K562 (cell line): ENCODE results near the gene SLC22A4. TPM values are rescaled to one million over a fixed set of nuclear protein-coding genes. Genes with fewer than 3 reads are reported as not detected.

Experiments
- C11orf30 ChIP-seq: fragments of 450-650 bp; IDR thresholded peaks from 2 replicates; pipeline ENCODE4 v1.6.1; 2016; ENCODE audit warnings: low read depth, mild to moderate bottlenecking
- CCNT2 ChIP-seq: IDR thresholded peaks from 2 replicates; pipeline ENCODE4 v1.6.1; 2011; ENCODE audit warnings: borderline replicate concordance, low read depth, mild to moderate bottlenecking, moderate library complexity, mixed read lengths, low read length; ENCODE audit not compliant: insufficient read length; ENCODE audit errors: extremely low read depth
- CHD2 ChIP-seq: IDR thresholded peaks from 2 replicates; pipeline ENCODE4 v1.6.1; 2011; ENCODE audit warnings: low read depth, low read length
- CREM ChIP-seq: IDR thresholded peaks from 2 replicates; pipeline ENCODE4 v1.6.1; 2014; ENCODE audit warnings: antibody characterized with exemption, low read depth
- CTCF ChIP-seq, 3 experiments: IDR thresholded peaks in 2 of 3; conservative IDR thresholded peaks in 1 of 3; 2 replicates each; pipeline ENCODE4 v1.5.1; 2011 to 2012; ENCODE audit warnings: low read length in 3 of 3, mild to moderate bottlenecking in 3 of 3, control low read depth in 2 of 3, improper control_type of control experiment in 1 of 3, inconsistent platforms in 1 of 3, low read depth in 1 of 3, mixed read lengths in 1 of 3, moderate library complexity in 1 of 3; ENCODE audit not compliant: insufficient read depth in 2 of 3
- E2F4 ChIP-seq: sonication (generic); formaldehyde crosslinking; IDR thresholded peaks from 2 replicates; pipeline ENCODE4 v1.8.0; 2022; ENCODE audit warnings: mild to moderate bottlenecking, low read depth, missing genetic modification reagents
- EGR1 ChIP-seq: fragments of 450-650 bp; conservative IDR thresholded peaks from 2 replicates; pipeline ENCODE4 v1.6.1; 2017; ENCODE audit warnings: mild to moderate bottlenecking
- ELF4 ChIP-seq: fragments of 450-650 bp; formaldehyde crosslinking; IDR thresholded peaks from 2 replicates; pipeline ENCODE4 v1.4.0; 2022; ENCODE audit warnings: missing genetic modification characterization
- ETV1 ChIP-seq: fragments of 450-650 bp; conservative IDR thresholded peaks from 2 replicates; pipeline ENCODE4 v1.6.1; 2016; ENCODE audit warnings: missing genetic modification characterization, control low read depth, low read depth, missing compliant biosample characterization
- GATAD2B ChIP-seq: fragments of 450-650 bp; IDR thresholded peaks from 2 replicates; pipeline ENCODE4 v1.6.1; 2017; ENCODE audit warnings: mild to moderate bottlenecking, borderline replicate concordance
- GMEB1 ChIP-seq: fragments of 250-450 bp; sonication (Bioruptor Pico); IDR thresholded peaks from 2 replicates; pipeline ENCODE4 v1.4.0; 2020; ENCODE audit warnings: mild to moderate bottlenecking
- GTF2F1 ChIP-seq: IDR thresholded peaks from 2 replicates; pipeline ENCODE4 v1.6.1; 2011; ENCODE audit warnings: low read depth, low read length, improper control_type of control experiment
- JUN ChIP-seq, 2 experiments: sonication (generic) in 1 of 2; formaldehyde crosslinking in 1 of 2; IDR thresholded peaks; 2 replicates each; pipeline versions ENCODE4 v1.6.1 to v1.8.0; 2012 to 2022; ENCODE audit warnings: borderline replicate concordance in 2 of 2, mild to moderate bottlenecking in 2 of 2, improper control_type of control experiment in 1 of 2, low read depth in 1 of 2, low read length in 1 of 2, missing genetic modification reagents in 1 of 2
- KDM1A ChIP-seq, 2 experiments: fragments of 450-650 bp; IDR thresholded peaks; 2 replicates each; pipeline ENCODE4 v1.6.1; 2016; ENCODE audit warnings: mild to moderate bottlenecking in 2 of 2
- POU5F1 ChIP-seq: fragments of 150-350 bp; IDR thresholded peaks from 2 replicates; pipeline ENCODE4 v1.6.1; 2014; ENCODE audit warnings: borderline replicate concordance, low read length, low read depth, mild to moderate bottlenecking; ENCODE audit not compliant: partially characterized antibody
- PTRF ChIP-seq: fragments of 450-650 bp; IDR thresholded peaks from 2 replicates; pipeline ENCODE4 v1.6.1; 2016; ENCODE audit warnings: mild to moderate bottlenecking, missing genetic modification characterization, missing compliant biosample characterization
- SMAD4 ChIP-seq: fragments of 250-450 bp; sonication (Bioruptor Pico); conservative IDR thresholded peaks from 2 replicates; pipeline ENCODE4 v1.8.0; 2021; ENCODE audit warnings: inconsistent platforms, mild to moderate bottlenecking, moderate library complexity
- TAF1 ChIP-seq: IDR thresholded peaks from 2 replicates; pipeline ENCODE4 v1.6.1; 2011; ENCODE audit warnings: mild to moderate bottlenecking, low read length, moderate library complexity; ENCODE audit not compliant: insufficient read depth, control insufficient read depth, severe bottlenecking; ENCODE audit errors: extremely low read depth
- ZNF639 ChIP-seq, 2 experiments: fragments of 200-800 bp in 1 of 2; sonication (Bioruptor generic) in 1 of 2; sonication (generic) in 1 of 2; formaldehyde crosslinking in 1 of 2; IDR thresholded peaks in 1 of 2; conservative IDR thresholded peaks in 1 of 2; 2 replicates each; pipeline versions ENCODE4 v1.5.0 to v1.6.1; 2016 to 2020; ENCODE audit warnings: missing compliant biosample characterization in 1 of 2, missing genetic modification characterization in 1 of 2, missing genetic modification reagents in 1 of 2
- polyA plus RNA-seq, 8 experiments: library from polyadenylated mRNA; depleted of rRNA in 4 of 8; stranded (reverse) in 5 of 8; unstranded in 3 of 8; fragments of >200 nt; fragmentation: Nextera tagmentation in 2 of 8; fragmentation: Illumina TruSeq in 1 of 8; extraction: Ambion mirVana in 2 of 8; extraction: Trizol in 1 of 8; gene quantifications; 2 replicates each; pipeline versions ENCODE4 v1.2.1 to v1.2.3, GENCODE V29; 2011 to 2014; ENCODE audit warnings: inconsistent platforms in 1 of 8, missing spikeins in 1 of 8
- total RNA-seq, 7 experiments: library from RNA; depleted of rRNA in 6 of 7; stranded (reverse); fragments of >200 nt in 6 of 7; fragmentation: Illumina TruSeq in 2 of 7; extraction: Trizol in 2 of 7; gene quantifications; 2 replicates each; pipeline versions ENCODE4 v1.2.1 to v1.2.3, GENCODE V29; 2011 to 2021; ENCODE audit warnings: low replicate concordance in 1 of 7

The SLC22A4 gene
- total and polyA plus RNA-seq, 9 of the 15 experiments (the other 6 are each of a cell fraction or from before 2014, with no cell fraction given), result 2.7 to 9.5 (median 6.2) TPM

- TF ChIP-seq E2F4 (CRISPR knock-in tag) (no peak; the same call in 1 of the 2 replicates), GMEB1 (CRISPR knock-in tag) (peak; percentile 79), GATAD2B (no peak), JUN (IDR thresholded peaks at IDR 0.05; ENCODE audit: borderline replicate concordance, low read depth, low read length) (0 out of 2 replicates have a peak, but pooled peaks have one; percentile 6), JUN (CRISPR knock-in tag; IDR thresholded peaks at IDR 0.05; ENCODE audit: borderline replicate concordance) (no peak), CTCF (IDR thresholded peaks at IDR 0.05 in 2 of 3, conservative IDR thresholded peaks at IDR 0.05 in 1 of 3; ENCODE audit: insufficient read depth in 2 of 3, low read depth in 1 of 3, low read length in 3 of 3) (peak in 2 of 3 experiments; percentile 21 to 22; a peak in 2 of 6 replicates), ETV1 (tag) (peak; percentile 19), POU5F1 (no peak), KDM1A (IDR thresholded peaks at IDR 0.05) (peak; percentile 77 to 81; a peak in 2 of 4 replicates), C11orf30 (peak; percentile 8; the same call in 1 of the 2 replicates), CREM (peak; percentile 93), TAF1 (peak; percentile 75), PTRF (tag) (no peak), GTF2F1 (no peak; the same call in 1 of the 2 replicates), SMAD4 (peak; percentile 86; the same call in 1 of the 2 replicates), ZNF639 (CRISPR knock-in tag; conservative IDR thresholded peaks at IDR 0.05 in 1 of 2, IDR thresholded peaks at IDR 0.05 in 1 of 2) (peak in 1 of 2 experiments; percentile 86; a peak in 2 of 4 replicates), EGR1 (peak; percentile 96), ELF4 (CRISPR knock-in tag) (peak; percentile 17; the same call in 1 of the 2 replicates), CCNT2 (peak; percentile 81), CHD2 (no peak)
These were observed 865 bp upstream of the SLC22A4 start (continued) for GRCh38 chr5:132293066-132293991.
